GM23338 (cell line): ENCODE results near the gene ROR1. TPM values are rescaled to one million over a fixed set of nuclear protein-coding genes. Genes with fewer than 3 reads are reported as not detected.

Experiments used
- ATAC-seq: fragments of 200-7000 bp; cut with Tn5 transposase; 3 replicates; pipeline ENCODE4 v1.9.1; 2020
- DNase-seq: peaks from one replicate; pipeline ENCODE4 v3.0.0-alpha.2; 2015; ENCODE audit warnings: low spot score
- H2AFZ ChIP-seq: fragments of 200-600 bp; sonication (generic); 2 replicates; pipeline ENCODE4 v1.8.0; 2016; ENCODE audit warnings: antibody characterized with exemption, mild to moderate bottlenecking, moderate library complexity
- H3F3A ChIP-seq: fragments of 200-600 bp; sonication (generic); replicated peaks from 2 replicates; pipeline ENCODE4 v1.8.0; 2017; ENCODE audit warnings: antibody characterized with exemption, mixed run types, low read depth
- H3K27ac ChIP-seq: fragments of 200-600 bp; sonication (generic); 2 replicates; pipeline ENCODE4 v1.6.1; 2016; ENCODE audit warnings: low read depth
- H3K27me3 ChIP-seq: fragments of 200-600 bp; sonication (generic); 2 replicates; pipeline ENCODE4 v1.8.0; 2016; ENCODE audit warnings: mild to moderate bottlenecking, mixed run types, moderate library complexity; ENCODE audit not compliant: insufficient read depth
- H3K36me3 ChIP-seq: fragments of 200-600 bp; sonication (generic); 2 replicates; pipeline ENCODE4 v1.8.0; 2016; ENCODE audit warnings: mild to moderate bottlenecking; ENCODE audit not compliant: insufficient read depth
- H3K4me1 ChIP-seq: fragments of 200-600 bp; sonication (generic); 2 replicates; pipeline ENCODE4 v1.8.0; 2016; ENCODE audit warnings: mild to moderate bottlenecking, moderate library complexity; ENCODE audit not compliant: insufficient read depth
- H3K4me2 ChIP-seq: fragments of 200-600 bp; sonication (generic); 2 replicates; pipeline ENCODE4 v1.7.1; 2017; ENCODE audit warnings: mixed run types
- H3K4me3 ChIP-seq: fragments of 200-600 bp; sonication (generic); 2 replicates; pipeline ENCODE4 v1.6.1; 2016; ENCODE audit warnings: mixed run types
- H3K79me2 ChIP-seq: fragments of 200-600 bp; sonication (generic); replicated peaks from 2 replicates; pipeline ENCODE4 v1.8.0; 2017; ENCODE audit warnings: mild to moderate bottlenecking; ENCODE audit not compliant: insufficient read depth
- H3K9me2 ChIP-seq: fragments of 200-600 bp; sonication (generic); 2 replicates; pipeline ENCODE4 v1.8.0; 2017; ENCODE audit not compliant: insufficient read depth
- H4K20me1 ChIP-seq: fragments of 200-600 bp; sonication (generic); replicated peaks from 2 replicates; pipeline ENCODE4 v1.8.0; 2017; ENCODE audit warnings: mild to moderate bottlenecking; ENCODE audit not compliant: insufficient read depth
- H3K27ac Mint-ChIP-seq: 2 replicates; pipeline ENCODE4 v1.8.0; 2020; ENCODE audit warnings: inconsistent platforms, mild to moderate bottlenecking, moderate library complexity, mixed read lengths
- H3K27me3 Mint-ChIP-seq: 3 replicates; pipeline ENCODE4 v1.8.0; 2022; ENCODE audit warnings: low read depth, mild to moderate bottlenecking, moderate library complexity, mixed read lengths, inconsistent platforms; ENCODE audit not compliant: insufficient read depth, poor library complexity
- H3K36me3 Mint-ChIP-seq: 3 replicates; pipeline ENCODE4 v1.8.0; 2021; ENCODE audit warnings: low read depth, mild to moderate bottlenecking, inconsistent platforms, moderate library complexity, mixed read lengths
- H3K4me1 Mint-ChIP-seq: 3 replicates; pipeline ENCODE4 v1.8.0; 2020; ENCODE audit warnings: mild to moderate bottlenecking, inconsistent platforms, mixed read lengths
- H3K4me3 Mint-ChIP-seq: 3 replicates; pipeline ENCODE4 v1.8.0; 2021; ENCODE audit warnings: moderate library complexity, mild to moderate bottlenecking, inconsistent platforms, mixed read lengths
- H3K9me3 Mint-ChIP-seq: 3 replicates; pipeline ENCODE4 v1.8.0; 2020; ENCODE audit warnings: moderate library complexity, mild to moderate bottlenecking, inconsistent platforms, mixed read lengths
- CREB1 ChIP-seq: fragments of 250-450 bp; sonication (Bioruptor Pico); IDR thresholded peaks from 2 replicates; pipeline ENCODE4 v1.5.0; 2020; ENCODE audit warnings: low read depth, mild to moderate bottlenecking, moderate library complexity
- ETS1 ChIP-seq: IDR thresholded peaks from 2 replicates; pipeline ENCODE4 v1.6.1; 2016; ENCODE audit warnings: antibody characterized with exemption
- EZH2 ChIP-seq: fragments of 200-600 bp; sonication (generic); IDR thresholded peaks from one replicate; pipeline ENCODE4 v1.8.0; 2017; ENCODE audit warnings: antibody characterized with exemption, mild to moderate bottlenecking, low read depth; ENCODE audit not compliant: unreplicated experiment
- EZH2phosphoT487 ChIP-seq: fragments of 200-600 bp; sonication (generic); IDR thresholded peaks from one replicate; pipeline ENCODE4 v1.8.1; 2018; ENCODE audit warnings: antibody characterized with exemption; ENCODE audit not compliant: unreplicated experiment
- NANOG ChIP-seq: IDR thresholded peaks from 2 replicates; pipeline ENCODE4 v1.6.1; 2016; ENCODE audit warnings: antibody characterized with exemption, borderline replicate concordance
- POLR2AphosphoS5 ChIP-seq: IDR thresholded peaks from 2 replicates; pipeline ENCODE4 v1.6.1; 2016; ENCODE audit warnings: antibody characterized with exemption, low read depth
- REST ChIP-seq: IDR thresholded peaks from one replicate; pipeline ENCODE4 v1.6.1; 2018; ENCODE audit warnings: antibody characterized with exemption; ENCODE audit not compliant: unreplicated experiment
- STAT1 ChIP-seq: IDR thresholded peaks from one replicate; pipeline ENCODE4 v1.6.1; 2016; ENCODE audit warnings: antibody characterized with exemption; ENCODE audit not compliant: unreplicated experiment
- ZNF114 ChIP-seq: fragments of 250-450 bp; sonication (Bioruptor Pico); IDR thresholded peaks from 2 replicates; pipeline ENCODE4 v1.5.0; 2020; ENCODE audit warnings: mild to moderate bottlenecking, moderate library complexity
- ZNF331 ChIP-seq: fragments of 250-450 bp; sonication (Bioruptor Pico); IDR thresholded peaks from 2 replicates; pipeline ENCODE4 v1.5.0; 2020; ENCODE audit warnings: low read depth, mild to moderate bottlenecking, moderate library complexity
- ZNF462 ChIP-seq: fragments of 250-450 bp; sonication (Bioruptor Pico); IDR thresholded peaks from 2 replicates; pipeline ENCODE4 v1.5.0; 2020; ENCODE audit warnings: mild to moderate bottlenecking, moderate library complexity
- polyA plus RNA-seq: library from polyadenylated mRNA; unstranded; fragments of >200 nt; fragmentation: Nextera tagmentation; extraction: Ambion mirVana; gene quantifications from 2 replicates; pipeline ENCODE4 v1.2.1, GENCODE V29; 2016
- total RNA-seq: library from RNA; depleted of rRNA; stranded (reverse); fragments of >200 nt; shearing (Covaris generic); gene quantifications from 2 replicates; pipeline ENCODE4 v1.2.3, GENCODE V29; 2014

Gene ROR1
- total and polyA plus RNA-seq, 2 experiments from 2014 or later = 59.7 to 96.0 TPM

GRCh38 chr1:63883494-63884235 lies 109.8 kb downstream of the ROR1 start (continued):
- TF ChIP-seq ZNF114 (CRISPR knock-in tag) (no peak), POLR2AphosphoS5 (no peak), ZNF331 (no peak), EZH2 (no peak), ETS1 (no peak), STAT1 (no peak), REST (no peak), NANOG (no peak)

- Histone ChIP-seq H3K4me1 (peaks cover 25% of the 10 kb centered on the region), H3K27ac (0 out of 2 replicates have a peak overlapping the region, but pooled peaks have one; percentile 39), H2AFZ (no peak overlapping the region), H3K36me3 (no peaks in the 10 kb centered on the region), H4K20me1 (peaks cover 57% of the 10 kb centered on the region), H3K4me3 (no peak overlapping the region), H3K79me2 (peaks cover 100% of the 10 kb centered on the region), H3F3A (no peaks in the 10 kb centered on the region), H3K4me2 (no peak overlapping the region), H3K27me3 (no peaks in the 10 kb centered on the region), H3K9me2 (peaks cover 21% of the 10 kb centered on the region)
- H3K27me3 Mint-ChIP-seq = no peaks in the 10 kb centered on the region
- H3K4me3 Mint-ChIP-seq = no peak overlapping the region
- no peak for ATAC-seq
- TF ChIP-seq ZNF462 (CRISPR knock-in tag) = no peak
- TF ChIP-seq CREB1 (CRISPR knock-in tag) = no peak
- no peak for TF ChIP-seq EZH2phosphoT487
- no peak for TF ChIP-seq ZNF114 (CRISPR knock-in tag)
- TF ChIP-seq STAT1 = no peak
- TF ChIP-seq ZNF331 = no peak
- TF ChIP-seq ETS1 = no peak
- no peak for DNase-seq
- H3K4me1 Mint-ChIP-seq = peaks cover 72% of the 10 kb centered on the region
- H3K36me3 Mint-ChIP-seq = peaks cover 6% of the 10 kb centered on the region; the same call in 2 of the 3 replicates
- no peak overlapping the region for H3K27ac Mint-ChIP-seq
- no peaks in the 10 kb centered on the region; the same call in 2 of the 3 replicates for H3K9me3 Mint-ChIP-seq
Observed at GRCh38 chr1:63884486-63884885, 110.7 kb downstream of the ROR1 start.
